SK-N-MC (cell line): ENCODE data around the gene GPR158.

Source experiments
- EZH2 ChIP-seq: fragments of 200-600 bp; sonication (generic); IDR thresholded peaks from one replicate; pipeline ENCODE4 v1.6.1; 2017; ENCODE audit warnings: antibody characterized with exemption
- POLR2AphosphoS5 ChIP-seq: IDR thresholded peaks from 2 replicates; pipeline ENCODE4 v1.6.1; 2012; ENCODE audit warnings: mild to moderate bottlenecking, low read depth, low read length, borderline replicate concordance

DNA sequence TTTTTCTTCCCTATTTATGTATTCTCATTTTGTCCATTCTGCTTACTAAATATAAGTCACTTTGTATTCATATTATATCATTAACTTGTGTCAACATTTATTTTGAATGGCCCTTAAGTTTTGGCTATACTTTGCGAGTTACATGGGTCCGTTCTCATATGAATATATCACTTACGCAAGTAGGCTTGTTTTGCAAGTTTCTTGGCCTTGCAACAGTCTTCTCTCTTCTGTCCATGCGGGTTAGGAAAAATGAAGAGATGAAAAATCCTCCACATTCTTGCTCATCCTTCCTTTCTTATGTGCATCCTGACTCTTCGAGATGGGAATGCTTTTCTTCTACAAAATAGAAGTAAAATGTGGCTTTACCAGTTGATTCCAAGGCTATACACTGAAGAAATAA is 82.8 kb downstream of the GPR158 start:
- TF ChIP-seq POLR2AphosphoS5 (no peak), EZH2 (no peak)
